GM19438 (cell line): ENCODE measurements around the gene NGEF.

Experiments
- ATAC-seq: cut with Tn5 transposase; IDR thresholded peaks from one replicate; pipeline ENCODE4 v1.9.1; 2021; ENCODE audit warnings: low read depth; ENCODE audit not compliant: unreplicated experiment

Gene NGEF

GRCh38 chr2:232875256-232876121, 137.6 kb downstream of the NGEF start:
- no peak for ATAC-seq

- no peak for ATAC-seq
Observed at GRCh38 chr2:232874677-232875223, 138.3 kb downstream of the NGEF start.

- ATAC-seq, result no peak
Observed at GRCh38 chr2:232873909-232874641, 139.0 kb downstream of the NGEF start.

- ATAC-seq, result no peak
Observed at GRCh38 chr2:232873292-232873908, 139.7 kb downstream of the NGEF start.

GRCh38 chr2:232872826-232873225, 140.2 kb downstream of the NGEF start:
- no peak for ATAC-seq

GRCh38 chr2:232871835-232872736, 141.0 kb downstream of the NGEF start:
- no peak for ATAC-seq

GRCh38 chr2:232871418-232871834, 141.6 kb downstream of the NGEF start:
- ATAC-seq, result no peak

- no peak for ATAC-seq
Observed at GRCh38 chr2:232870766-232871371, 142.2 kb downstream of the NGEF start.

- no peak for ATAC-seq
Observed at GRCh38 chr2:232870018-232870765, 142.9 kb downstream of the NGEF start, which contains the start of gene SNORC. Gene SNORC (plus strand): TSS chr2:232870264. CDS start chr2:232870342, 78 bp downstream.

- no peak for ATAC-seq
Observed at GRCh38 chr2:232869138-232870017, 143.7 kb downstream of the NGEF start.

GRCh38 chr2:232866104-232866503, 147.0 kb downstream of the NGEF start:
- no peak for ATAC-seq

GRCh38 chr2:232865165-232865564, 147.9 kb downstream of the NGEF start:
- no peak for ATAC-seq

GRCh38 chr2:232863996-232864395, 149.1 kb downstream of the NGEF start:
- no peak for ATAC-seq

- no peak for ATAC-seq
Observed at GRCh38 chr2:232861353-232861752, 151.7 kb downstream of the NGEF start.

- ATAC-seq, result no peak
Observed at GRCh38 chr2:232860593-232861241, 152.3 kb downstream of the NGEF start.

- ATAC-seq, result no peak
Observed at GRCh38 chr2:232859385-232859916, 153.6 kb downstream of the NGEF start.

GRCh38 chr2:232857158-232857563, 155.9 kb downstream of the NGEF start:
- ATAC-seq, result no peak
